Lung (tissue), 12 donors: ENCODE measurements around the gene FANCC. TPM values are rescaled to one million over a fixed set of nuclear protein-coding genes. Genes with fewer than 3 reads are reported as not detected.

ENCODE experiments used
- ATAC-seq: fragments of 200-7000 bp; cut with Tn5 transposase; one replicate; pipeline ENCODE4 v1.9.1; 2020; ENCODE audit warnings: moderate number of reproducible peaks; ENCODE audit not compliant: insufficient read depth, low FRiP score
- DNase-seq, 3 donors: peaks; one replicate each; pipeline ENCODE4 v3.0.0-alpha.2; 2013 to 2017
- H3K27ac ChIP-seq, 2 donors: one replicate each; pipeline ENCODE4 v1.5.1; 2013; ENCODE audit warnings: mild to moderate bottlenecking in 2 of 2, moderate library complexity in 2 of 2, control low read depth in 1 of 2, inconsistent platforms in 1 of 2, low read depth in 1 of 2, low read length in 1 of 2
- H3K27me3 ChIP-seq, 3 donors: one replicate each; pipeline ENCODE4 v1.5.1; 2013; ENCODE audit warnings: low read length in 2 of 3; ENCODE audit not compliant: control insufficient read depth in 3 of 3, insufficient read depth in 3 of 3
- H3K36me3 ChIP-seq, 4 donors: one replicate each; pipeline ENCODE4 v1.5.1; 2013; ENCODE audit warnings: low read length in 4 of 4, mild to moderate bottlenecking in 1 of 4, moderate library complexity in 1 of 4; ENCODE audit not compliant: control insufficient read depth in 4 of 4, insufficient read depth in 4 of 4
- H3K4me1 ChIP-seq, 5 donors: one replicate each; pipeline ENCODE4 v1.5.1; 2013; ENCODE audit warnings: low read length in 5 of 5, mild to moderate bottlenecking in 2 of 5, moderate library complexity in 1 of 5; ENCODE audit not compliant: control insufficient read depth in 5 of 5, insufficient read depth in 5 of 5
- H3K4me3 ChIP-seq: one replicate; pipeline ENCODE4 v1.5.1; 2013; ENCODE audit warnings: mild to moderate bottlenecking, control low read depth, moderate library complexity
- H3K9ac ChIP-seq, 2 donors: one replicate each; pipeline ENCODE4 v1.5.1; 2013; ENCODE audit warnings: low read length in 2 of 2, control low read depth in 1 of 2; ENCODE audit not compliant: insufficient read depth in 1 of 2
- H3K9me3 ChIP-seq, 4 donors: one replicate each; pipeline ENCODE4 v1.5.1; 2013; ENCODE audit warnings: low read length in 3 of 4, mild to moderate bottlenecking in 1 of 4, moderate library complexity in 1 of 4; ENCODE audit not compliant: control insufficient read depth in 4 of 4, insufficient read depth in 3 of 4
- CTCF ChIP-seq: IDR thresholded peaks from 2 replicates; pipeline ENCODE4 v1.5.1; 2012; ENCODE audit warnings: mild to moderate bottlenecking; ENCODE audit errors: control extremely low read depth, extremely low read depth
- WGBS, 2 donors: extraction: QIAGEN DNeasy Blood & Tissue Kit; methylation state at CpG; one replicate each; pipeline ENCODE4 v1.1.7; 2013; 5-methylcytosine and 5-hydroxymethylcytosine counted together
- polyA plus RNA-seq, 2 donors: library from polyadenylated mRNA; stranded (reverse); fragments of 200-250 nt; gene quantifications; one replicate each; pipeline ENCODE4 v1.2.1, GENCODE V29; 2013
- total RNA-seq, 2 donors: library from RNA; depleted of rRNA in 1 of 2; stranded (reverse); fragments of >200 nt in 1 of 2; gene quantifications; one replicate each; pipeline ENCODE4 v1.2.1, GENCODE V29; 2014 to 2021
- donor health status: control.
- donor health status: control.
- donor health status: Bipolar disorder and iron deficiency.
- donor health status: healthy.
- donor health status: DM: yes; HTN: yes; CAD: no.

The FANCC gene
- total and polyA plus RNA-seq, 4 donors, result 4.4 to 20.0 (median 8.7) TPM

GRCh38 chr9:95343725-95344287 lies 26.3 kb upstream of the FANCC start:
- DNase-seq, result no peak
- TF ChIP-seq CTCF, result no peak
- WGBS, 2 donors, result 86 to 88% methylated on average over 6 of the region's 6 CpGs

GRCh38 chr9:95342571-95342970 lies 25.1 kb upstream of the FANCC start:
- no peak for TF ChIP-seq CTCF
- Histone ChIP-seq H3K9ac (no peak overlapping the region), H3K9me3 (peaks cover 0 to 3% (median 0%) of the 10 kb centered on the region in 4 donors), H3K36me3 (no peaks in the 10 kb centered on the region), H3K4me1 (peaks cover 0 to 25% (median 0%) of the 10 kb centered on the region in 5 donors), H3K4me3 (no peak overlapping the region), H3K27ac (no peak overlapping the region), H3K27me3 (no peaks in the 10 kb centered on the region)
- 86 to 92% methylated on average over 13 of the region's 13 CpGs for WGBS, 2 donors
- DNase-seq (no peak), ATAC-seq (no peak)

More at GRCh38 chr9:95343725-95344287, 26.3 kb upstream of the FANCC start:
- H3K36me3 ChIP-seq, result no peaks in the 10 kb centered on the region
- no peaks in the 10 kb centered on the region for H3K9me3 ChIP-seq
- H3K9ac ChIP-seq, result no peak overlapping the region
- ATAC-seq, result no peak
- H3K27ac ChIP-seq, result no peak overlapping the region
- H3K27me3 ChIP-seq, result peaks cover 0 to under 1% (median 0%) of the 10 kb centered on the region in 3 donors
- peaks cover 0 to 25% (median 0%) of the 10 kb centered on the region in 5 donors for H3K4me1 ChIP-seq
- no peak overlapping the region for H3K4me3 ChIP-seq

GRCh38 chr9:95341293-95341962 lies 23.9 kb upstream of the FANCC start:
- Histone ChIP-seq H3K9me3 (peaks cover 0 to 3% (median 0%) of the 10 kb centered on the region in 4 donors), H3K27ac (no peak overlapping the region), H3K4me1 (peaks cover 0 to 25% (median 0%) of the 10 kb centered on the region in 5 donors), H3K27me3 (no peaks in the 10 kb centered on the region), H3K9ac (no peak overlapping the region), H3K36me3 (no peaks in the 10 kb centered on the region), H3K4me3 (no peak overlapping the region)
- WGBS, 2 donors, result 71 to 74% methylated on average over 5 of the region's 5 CpGs
- ATAC-seq (no peak), DNase-seq (peak; percentile 80 to 91 (median 86))
- no peak for TF ChIP-seq CTCF
